OCI-LY1 (cell line): ENCODE measurements around the gene PSAP.

Experiments
- H2AFZ ChIP-seq: fragments of 200-600 bp; sonication (generic), shearing (Covaris generic); 2 replicates; pipeline ENCODE4 v1.6.0; 2014; ENCODE audit warnings: antibody characterized with exemption, mild to moderate bottlenecking, low read length
- H3F3A ChIP-seq: fragments of 200-600 bp; sonication (generic), shearing (Covaris generic); 2 replicates; pipeline ENCODE4 v1.6.0; 2014; ENCODE audit warnings: mild to moderate bottlenecking, antibody characterized with exemption, low read length, moderate library complexity; ENCODE audit not compliant: insufficient read depth
- H3K27ac ChIP-seq: fragments of 200-600 bp; sonication (generic); 2 replicates; pipeline ENCODE4 v1.5.1; 2014; ENCODE audit warnings: low read length, mixed run types, mild to moderate bottlenecking, low read depth; ENCODE audit not compliant: poor library complexity, severe bottlenecking
- H3K27me3 ChIP-seq: fragments of 200-600 bp; sonication (generic); 2 replicates; pipeline ENCODE4 v1.6.0; 2014; ENCODE audit warnings: antibody characterized with exemption, mild to moderate bottlenecking, low read length, moderate library complexity; ENCODE audit not compliant: insufficient read depth
- H3K36me3 ChIP-seq: fragments of 200-600 bp; sonication (generic); 2 replicates; pipeline ENCODE4 v1.6.1; 2014; ENCODE audit warnings: mild to moderate bottlenecking, antibody characterized with exemption, low read length, moderate library complexity, mixed read lengths; ENCODE audit not compliant: insufficient read depth
- H3K4me1 ChIP-seq: fragments of 200-600 bp; sonication (generic); 2 replicates; pipeline ENCODE4 v1.5.1; 2014; ENCODE audit warnings: mild to moderate bottlenecking, low read length, moderate library complexity; ENCODE audit not compliant: insufficient read depth, severe bottlenecking
- H3K4me2 ChIP-seq: fragments of 200-600 bp; sonication (generic), shearing (Covaris generic); 2 replicates; pipeline ENCODE4 v1.6.1; 2014; ENCODE audit warnings: low read length
- H3K4me3 ChIP-seq: fragments of 200-600 bp; sonication (generic); 2 replicates; pipeline ENCODE4 v1.5.1; 2014; ENCODE audit warnings: low read length, low read depth, mild to moderate bottlenecking, mixed read lengths; ENCODE audit not compliant: poor library complexity, severe bottlenecking
- H3K79me2 ChIP-seq: fragments of 200-600 bp; shearing (Covaris generic); 2 replicates; pipeline ENCODE4 v1.6.1; 2016; ENCODE audit warnings: mixed run types, low read length, mixed read lengths; ENCODE audit not compliant: insufficient read depth
- H3K9ac ChIP-seq: fragments of 200-600 bp; sonication (generic), shearing (Covaris generic); 2 replicates; pipeline ENCODE4 v1.6.1; 2014; ENCODE audit warnings: mild to moderate bottlenecking, low read length, mixed read lengths
- H3K9me2 ChIP-seq: fragments of 200-600 bp; sonication (generic), shearing (Covaris generic); 2 replicates; pipeline ENCODE4 v1.6.1; 2014; ENCODE audit warnings: low read depth, mild to moderate bottlenecking, low read length, mixed read lengths
- H3K9me3 ChIP-seq: fragments of 200-600 bp; shearing (Covaris generic); 2 replicates; pipeline ENCODE4 v1.6.1; 2014; ENCODE audit warnings: low read length, mixed read lengths
- H4K20me1 ChIP-seq: fragments of 200-600 bp; sonication (generic), shearing (Covaris generic); 2 replicates; pipeline ENCODE4 v1.6.0; 2016; ENCODE audit warnings: mild to moderate bottlenecking, low read length; ENCODE audit not compliant: insufficient read depth
- CTCF ChIP-seq: fragments of 200-600 bp; sonication (generic), shearing (Covaris generic); IDR thresholded peaks from 2 replicates; pipeline ENCODE4 v1.5.1; 2017; ENCODE audit warnings: mild to moderate bottlenecking, antibody characterized with exemption, low read length, moderate library complexity, mixed read lengths
- EZH2 ChIP-seq: fragments of 200-600 bp; sonication (generic), shearing (Covaris generic); IDR thresholded peaks from 2 replicates; pipeline ENCODE4 v1.8.0; 2017; ENCODE audit warnings: borderline replicate concordance, mixed run types, mild to moderate bottlenecking, antibody characterized with exemption, low read length, moderate library complexity, mixed read lengths

Gene PSAP

GRCh38 chr10:71846816-71847215 lies 4.2 kb downstream of the PSAP start:
- Histone ChIP-seq H3K27me3 (no peaks in the 10 kb centered on the region), H4K20me1 (no peaks in the 10 kb centered on the region), H3K9me2 (no peaks in the 10 kb centered on the region), H3K4me3 (no peak overlapping the region), H3K36me3 (peaks cover 8% of the 10 kb centered on the region; the same call in 1 of the 2 replicates), H3K4me1 (peaks cover 55% of the 10 kb centered on the region), H3K27ac (no peak overlapping the region), H3F3A (no peaks in the 10 kb centered on the region), H3K9me3 (no peaks in the 10 kb centered on the region), H3K9ac (no peak overlapping the region), H3K4me2 (no peak overlapping the region), H2AFZ (no peak overlapping the region), H3K79me2 (peaks cover 88% of the 10 kb centered on the region)
- TF ChIP-seq EZH2 (no peak), CTCF (no peak)

DNA sequence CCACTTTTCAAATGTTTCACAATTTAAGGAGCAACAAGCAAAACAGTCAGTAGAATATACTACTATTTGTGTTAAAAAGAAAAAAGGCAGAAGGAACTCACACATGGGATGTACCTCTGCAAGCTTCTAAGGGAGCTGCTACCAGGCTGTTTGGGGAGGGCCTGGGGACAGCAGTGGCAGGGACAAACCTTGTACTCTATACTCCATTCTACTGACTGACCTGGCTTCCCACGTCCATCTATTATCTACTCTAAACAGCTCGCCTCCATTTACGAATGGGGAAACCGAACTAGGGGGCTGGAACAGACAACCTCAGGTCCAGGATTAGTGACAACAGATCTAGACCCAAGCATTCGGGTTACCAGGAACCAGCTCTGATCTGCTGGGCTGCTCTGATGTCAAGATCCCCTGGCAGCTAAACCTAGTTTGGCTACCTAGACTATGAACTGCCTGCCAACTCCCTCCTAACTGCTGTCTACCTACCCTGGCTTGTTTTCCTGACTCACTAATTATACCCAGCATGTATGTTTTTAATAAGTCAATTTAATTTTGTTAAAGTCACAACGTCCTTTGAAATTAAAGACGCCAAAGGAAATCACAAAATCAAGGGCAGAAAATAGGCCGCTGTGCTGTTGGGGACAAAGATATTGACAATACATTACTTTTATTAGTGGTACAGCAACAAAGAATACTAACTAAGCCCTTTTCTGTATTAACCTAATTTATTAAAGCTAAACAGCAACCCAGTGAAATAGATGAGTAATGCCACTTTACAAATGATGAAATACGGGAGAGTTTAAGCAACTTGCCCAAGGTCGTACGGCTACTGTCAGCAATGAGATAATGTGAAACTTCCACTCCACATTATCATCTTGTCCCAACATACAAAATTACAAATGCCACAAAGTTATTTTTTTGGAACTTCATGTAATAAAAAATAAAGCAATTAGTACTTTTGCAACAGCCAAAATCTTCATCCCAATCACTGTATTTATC lies 5.3 kb downstream of the PSAP start:
- H3K9me3 ChIP-seq = no peaks in the 10 kb centered on the region
- no peak overlapping the region for H3K27ac ChIP-seq
- H3K9ac ChIP-seq = no peak overlapping the region
- H3K36me3 ChIP-seq = peaks cover 8% of the 10 kb centered on the region; the same call in 1 of the 2 replicates
- no peaks in the 10 kb centered on the region for H3K9me2 ChIP-seq
- no peak for TF ChIP-seq EZH2
- TF ChIP-seq CTCF = no peak
- H2AFZ ChIP-seq = no peak overlapping the region
- no peak overlapping the region for H3K4me2 ChIP-seq
- no peaks in the 10 kb centered on the region for H4K20me1 ChIP-seq
- H3K4me1 ChIP-seq = peaks cover 58% of the 10 kb centered on the region
- peaks cover 93% of the 10 kb centered on the region for H3K79me2 ChIP-seq
- H3K4me3 ChIP-seq = no peak overlapping the region
- H3K27me3 ChIP-seq = no peaks in the 10 kb centered on the region
- no peaks in the 10 kb centered on the region for H3F3A ChIP-seq

DNA sequence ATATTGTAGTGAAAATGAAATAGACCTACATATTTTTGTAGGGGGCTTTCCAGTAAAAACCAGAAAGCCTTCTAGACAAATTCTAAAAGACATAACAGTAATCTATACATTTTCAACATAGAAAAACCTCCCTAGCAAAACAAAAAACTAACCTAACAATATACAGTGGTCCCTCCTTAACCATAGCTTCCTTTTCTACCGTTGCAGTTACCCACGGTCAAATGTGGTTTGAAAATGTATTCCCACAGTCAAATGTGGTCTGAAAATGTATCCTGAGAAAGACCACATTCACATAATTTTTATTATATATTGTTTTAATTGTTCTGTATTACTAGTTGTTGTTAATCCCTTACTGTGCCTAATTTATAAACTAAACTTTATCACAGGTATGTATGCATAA lies 6.4 kb downstream of the PSAP start:
- no peak for TF ChIP-seq CTCF
- TF ChIP-seq EZH2 = no peak
- H3K27me3 ChIP-seq = no peaks in the 10 kb centered on the region
- H3K9me3 ChIP-seq = no peaks in the 10 kb centered on the region
- H3K27ac ChIP-seq = no peak overlapping the region
- no peak overlapping the region for H3K9ac ChIP-seq
- H3K4me1 ChIP-seq = peaks cover 60% of the 10 kb centered on the region
- no peak overlapping the region for H2AFZ ChIP-seq
- H4K20me1 ChIP-seq = no peaks in the 10 kb centered on the region
- H3K36me3 ChIP-seq = peaks cover 8% of the 10 kb centered on the region; the same call in 1 of the 2 replicates
- no peaks in the 10 kb centered on the region for H3F3A ChIP-seq
- H3K79me2 ChIP-seq = peaks cover 87% of the 10 kb centered on the region
- H3K4me2 ChIP-seq = no peak overlapping the region
- no peaks in the 10 kb centered on the region for H3K9me2 ChIP-seq
- H3K4me3 ChIP-seq = no peak overlapping the region
